Esophagus muscularis mucosa (tissue), 4 donors: ENCODE results near the gene PRPS1. TPM values are rescaled to one million over a fixed set of nuclear protein-coding genes. Genes with fewer than 3 reads are reported as not detected.
A peak's percentile ranks its signal among the peaks of the same experiment; 100 is the strongest.
"Not testable (repeated sequence)": the region's sequence is repeated elsewhere in the genome, so short reads cannot be mapped to it uniquely, and the experiment has no call there.

Experiments used
- DNase-seq: peaks from one replicate; pipeline ENCODE4 v3.0.0-alpha.2; 2017; ENCODE audit errors: extremely low spot score
- H3K27ac ChIP-seq, 4 donors: fragments of 200-600 bp; sonication (generic); replicated peaks in 1 of 4; 1 replicate in 3 of 4; 2 replicates in 1 of 4; pipeline ENCODE4 v1.5.1; 2016 to 2019; ENCODE audit warnings: mild to moderate bottlenecking in 1 of 4
- H3K27me3 ChIP-seq, 4 donors: fragments of 200-600 bp; sonication (generic); one replicate each; pipeline versions ENCODE4 v1.5.1 to v1.6.0; 2016 to 2019
- H3K36me3 ChIP-seq, 4 donors: fragments of 200-600 bp; sonication (generic); one replicate each; pipeline ENCODE4 v1.5.1; 2016 to 2019
- H3K4me1 ChIP-seq, 4 donors: fragments of 200-600 bp; sonication (generic); one replicate each; pipeline ENCODE4 v1.5.1; 2016 to 2019
- H3K4me3 ChIP-seq, 4 donors: fragments of 200-600 bp; sonication (generic); 1 replicate in 2 of 4; 2 replicates in 2 of 4; pipeline ENCODE4 v1.5.1; 2016 to 2019; ENCODE audit warnings: mild to moderate bottlenecking in 4 of 4, moderate library complexity in 1 of 4
- H3K9me3 ChIP-seq, 4 donors: fragments of 200-600 bp; sonication (generic); 1 replicate in 3 of 4; 2 replicates in 1 of 4; pipeline ENCODE4 v1.5.1; 2016 to 2019
- CTCF ChIP-seq, 3 experiments: fragments of 200-600 bp in 2 of 3; fragments of 450-650 bp in 1 of 3; sonication (generic) in 2 of 3; IDR thresholded peaks; one replicate each; pipeline ENCODE4 v1.5.1; 2017 to 2019; ENCODE audit warnings: antibody characterized with exemption in 3 of 3, mild to moderate bottlenecking in 2 of 3, moderate library complexity in 1 of 3
- EP300 ChIP-seq: sonication (generic); formaldehyde crosslinking; IDR thresholded peaks from one replicate; pipeline ENCODE4 v1.6.1; 2017; ENCODE audit warnings: antibody characterized with exemption
- POLR2A ChIP-seq: fragments of 450-650 bp; IDR thresholded peaks from one replicate; pipeline ENCODE4 v1.6.1; 2017; ENCODE audit warnings: antibody characterized with exemption, moderate library complexity, mild to moderate bottlenecking, low read depth
- POLR2AphosphoS5 ChIP-seq, 2 donors: sonication (generic); formaldehyde crosslinking; IDR thresholded peaks; one replicate each; pipeline ENCODE4 v1.6.1; 2017; ENCODE audit warnings: antibody characterized with exemption in 2 of 2
- WGBS: methylation state at CpG from one replicate; pipeline ENCODE4 v1.1.5; 2018; 5-methylcytosine and 5-hydroxymethylcytosine counted together
- intact Hi-C: fragments of 100-400 bp; cut with DNase I; formaldehyde crosslinking; loops from one replicate; pipeline ENCODE4 v1.15.1; 2023
- total RNA-seq, 4 donors: library from RNA; depleted of rRNA; stranded (reverse); fragments of >200 nt; gene quantifications; one replicate each; pipeline versions ENCODE4 v1.1.0 to v1.2.1, GENCODE V29; 2016

PRPS1 gene
- total RNA-seq, 4 donors from 2014 or later, result 17.0 to 36.0 (median 23.4) TPM

GRCh38 chrX:107682256-107682655 lies 53.9 kb downstream of the PRPS1 start:
- WGBS, result 72% methylated on average over 2 of the region's 3 CpGs
- DNase-seq, result no peak
- H3K27ac ChIP-seq, result peak overlapping the region; percentile 58 to 74 (median 72)
- no peaks in the 10 kb centered on the region for H3K9me3 ChIP-seq
- peaks cover 0 to 3% (median 0%) of the 10 kb centered on the region in 4 donors for H3K27me3 ChIP-seq
- no peak for TF ChIP-seq POLR2AphosphoS5 (IDR thresholded peaks at IDR 0.05)
- no peak for TF ChIP-seq EP300
- no peak for TF ChIP-seq CTCF (IDR thresholded peaks at IDR 0.05)
- TF ChIP-seq POLR2A, result no peak
- no peak overlapping the region for H3K4me3 ChIP-seq
- H3K4me1 ChIP-seq, result peaks cover 36 to 77% (median 54%) of the 10 kb centered on the region in 4 donors
- intact Hi-C loops, result no loop called here
- H3K36me3 ChIP-seq, result no peaks in the 10 kb centered on the region

GRCh38 chrX:107683124-107683895 lies 55.0 kb downstream of the PRPS1 start:
- intact Hi-C loops, result no loop called here
- no peak for DNase-seq
- Histone ChIP-seq H3K4me1 (peaks cover 28 to 66% (median 44%) of the 10 kb centered on the region in 4 donors), H3K36me3 (no peaks in the 10 kb centered on the region), H3K27me3 (peaks cover 0 to 3% (median 0%) of the 10 kb centered on the region in 4 donors), H3K9me3 (no peaks in the 10 kb centered on the region), H3K27ac (peak overlapping the region; percentile 58 to 74 (median 72)), H3K4me3 (no peak overlapping the region)
- TF ChIP-seq POLR2AphosphoS5 (IDR thresholded peaks at IDR 0.05), result peak; percentile 84 to 87
- TF ChIP-seq POLR2A, result no peak
- no peak for TF ChIP-seq CTCF (IDR thresholded peaks at IDR 0.05)
- TF ChIP-seq EP300, result peak; percentile 75
- WGBS, result 53% methylated on average over 4 of the region's 4 CpGs

- Histone ChIP-seq H3K9me3 (no peaks in the 10 kb centered on the region), H3K4me1 (peaks cover 27 to 60% (median 38%) of the 10 kb centered on the region in 4 donors), H3K4me3 (no peak overlapping the region), H3K36me3 (no peaks in the 10 kb centered on the region), H3K27me3 (peaks cover 0 to 3% (median 0%) of the 10 kb centered on the region in 4 donors), H3K27ac (peak overlapping the region; percentile 58 to 74 (median 72))
- intact Hi-C loops, result no loop called here
- no peak for DNase-seq
- 58% methylated on average over 3 of the region's 3 CpGs for WGBS
- no peak for TF ChIP-seq POLR2AphosphoS5 (IDR thresholded peaks at IDR 0.05)
- TF ChIP-seq CTCF (IDR thresholded peaks at IDR 0.05), result no peak
- TF ChIP-seq EP300, result no peak
- TF ChIP-seq POLR2A, result no peak
These were observed 55.6 kb downstream of the PRPS1 start for GRCh38 chrX:107683931-107684330.

- no peaks in the 10 kb centered on the region for H3K9me3 ChIP-seq
- peak; percentile 93 for DNase-seq
- no peaks in the 10 kb centered on the region for H3K36me3 ChIP-seq
- WGBS, result 43% methylated on average over 5 of the region's 5 CpGs
- peak overlapping the region; percentile 62 to 74 (median 72) for H3K27ac ChIP-seq
- H3K4me3 ChIP-seq, result no peak overlapping the region
- peaks cover 0 to 3% (median 0%) of the 10 kb centered on the region in 4 donors for H3K27me3 ChIP-seq
- H3K4me1 ChIP-seq, result peaks cover 27 to 50% (median 35%) of the 10 kb centered on the region in 4 donors
- intact Hi-C loops, result no loop called here
- TF ChIP-seq POLR2A (no peak), POLR2AphosphoS5 (IDR thresholded peaks at IDR 0.05) (peak; percentile 70 to 77), CTCF (IDR thresholded peaks at IDR 0.05) (no peak), EP300 (no peak)
These were observed 56.7 kb downstream of the PRPS1 start for GRCh38 chrX:107684956-107685385.

GRCh38 chrX:107685586-107685985 lies 57.3 kb downstream of the PRPS1 start:
- Histone ChIP-seq H3K4me1 (peaks cover 27 to 44% (median 36%) of the 10 kb centered on the region in 4 donors), H3K27ac (peak overlapping the region; percentile 41 to 74 (median 68))
- intact Hi-C loops, DNase-seq, H3K36me3 ChIP-seq, H3K9me3 ChIP-seq, H3K4me3 ChIP-seq, H3K27me3 ChIP-seq: not testable (repeated sequence)
- WGBS, result 83% methylated on average over 9 of the region's 9 CpGs
